HFF-Myc (cell line): Measurements from ENCODE around the gene COL18A1.

Source experiments
- DNase-seq: peaks from one replicate; pipeline ENCODE4 v3.0.0-alpha.2; 2011; ENCODE audit warnings: low read depth; ENCODE audit errors: extremely low read depth
- H3K4me3 ChIP-seq: replicated peaks from 2 replicates; pipeline ENCODE4 v1.5.1; 2011; ENCODE audit warnings: low read depth, mild to moderate bottlenecking, control low read depth, low read length
- CTCF ChIP-seq: IDR thresholded peaks from 2 replicates; pipeline ENCODE4 v1.5.1; 2012; ENCODE audit warnings: mild to moderate bottlenecking, low read depth, low read length, control low read depth; ENCODE audit errors: missing control alignments

Gene COL18A1

GRCh38 chr21:45430521-45431501 lies 25.8 kb downstream of the COL18A1 start:
- no peak for DNase-seq
- no peak overlapping the region for H3K4me3 ChIP-seq
- no peak for TF ChIP-seq CTCF

- DNase-seq = no peak
- no peak overlapping the region for H3K4me3 ChIP-seq
- TF ChIP-seq CTCF = no peak
These were observed 27.0 kb downstream of the COL18A1 start for GRCh38 chr21:45431781-45432572.

- no peak for DNase-seq
- no peak for TF ChIP-seq CTCF
- H3K4me3 ChIP-seq = no peak overlapping the region
These were observed 27.8 kb downstream of the COL18A1 start for GRCh38 chr21:45432575-45433255.

- no peak for DNase-seq
- H3K4me3 ChIP-seq = no peak overlapping the region
- TF ChIP-seq CTCF = no peak
These were observed 28.3 kb downstream of the COL18A1 start for GRCh38 chr21:45433301-45433700.

GRCh38 chr21:45433911-45434644 lies 29.1 kb downstream of the COL18A1 start:
- no peak for TF ChIP-seq CTCF
- no peak for DNase-seq
- no peak overlapping the region for H3K4me3 ChIP-seq
